ENCODE data around the gene OLFM1. TPM values are rescaled to one million over a fixed set of nuclear protein-coding genes. Genes with fewer than 3 reads are reported as not detected.

OLFM1 gene
- total RNA-seq, 3 donors from 2014 or later: 17.4 to 25.2 (median 22.1) TPM

DNA sequence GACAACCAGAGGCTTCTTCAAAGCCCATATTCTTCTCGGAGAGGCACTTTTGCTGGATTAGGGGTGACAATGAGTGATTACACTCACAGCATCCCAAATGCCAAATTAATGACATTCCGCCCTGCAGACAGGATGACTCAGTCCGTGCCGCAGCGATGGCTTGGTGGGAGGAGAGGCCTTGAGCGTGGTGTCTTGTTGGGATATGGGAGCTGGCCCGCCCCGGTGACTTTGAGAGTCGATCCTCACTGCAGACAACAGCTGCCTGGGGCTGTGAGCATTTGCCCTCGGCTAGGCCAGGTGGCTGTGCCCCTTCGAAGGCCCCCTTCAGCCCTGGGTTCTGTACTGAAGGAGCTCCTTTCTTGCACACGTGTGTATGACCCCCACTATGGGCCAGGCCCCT, 29.8 kb downstream of the OLFM1 start:
- no peaks in the 10 kb centered on the region for H3K27me3 ChIP-seq
- TF ChIP-seq POLR2AphosphoS5 (IDR thresholded peaks at IDR 0.05) (no peak), POLR2A (IDR thresholded peaks at IDR 0.05) (no peak)
- TF ChIP-seq, protein P1, sequence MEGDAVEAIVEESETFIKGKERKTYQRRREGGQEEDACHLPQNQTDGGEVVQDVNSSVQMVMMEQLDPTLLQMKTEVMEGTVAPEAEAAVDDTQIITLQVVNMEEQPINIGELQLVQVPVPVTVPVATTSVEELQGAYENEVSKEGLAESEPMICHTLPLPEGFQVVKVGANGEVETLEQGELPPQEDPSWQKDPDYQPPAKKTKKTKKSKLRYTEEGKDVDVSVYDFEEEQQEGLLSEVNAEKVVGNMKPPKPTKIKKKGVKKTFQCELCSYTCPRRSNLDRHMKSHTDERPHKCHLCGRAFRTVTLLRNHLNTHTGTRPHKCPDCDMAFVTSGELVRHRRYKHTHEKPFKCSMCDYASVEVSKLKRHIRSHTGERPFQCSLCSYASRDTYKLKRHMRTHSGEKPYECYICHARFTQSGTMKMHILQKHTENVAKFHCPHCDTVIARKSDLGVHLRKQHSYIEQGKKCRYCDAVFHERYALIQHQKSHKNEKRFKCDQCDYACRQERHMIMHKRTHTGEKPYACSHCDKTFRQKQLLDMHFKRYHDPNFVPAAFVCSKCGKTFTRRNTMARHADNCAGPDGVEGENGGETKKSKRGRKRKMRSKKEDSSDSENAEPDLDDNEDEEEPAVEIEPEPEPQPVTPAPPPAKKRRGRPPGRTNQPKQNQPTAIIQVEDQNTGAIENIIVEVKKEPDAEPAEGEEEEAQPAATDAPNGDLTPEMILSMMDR (IDR thresholded peaks at IDR 0.05): no peak
- no peak for DNase-seq (ENCODE audit: low spot score in 2 of 2)
- no peaks in the 10 kb centered on the region for H3K9me3 ChIP-seq
- H3K27ac ChIP-seq: no peak overlapping the region
- H3K4me1 ChIP-seq: no peaks in the 10 kb centered on the region
- H3K4me3 ChIP-seq: no peak overlapping the region
- no peaks in the 10 kb centered on the region for H3K36me3 ChIP-seq
- intact Hi-C loops (cut with DNase I; ENCODE audit: low total_unique reads): no loop called here

DNA sequence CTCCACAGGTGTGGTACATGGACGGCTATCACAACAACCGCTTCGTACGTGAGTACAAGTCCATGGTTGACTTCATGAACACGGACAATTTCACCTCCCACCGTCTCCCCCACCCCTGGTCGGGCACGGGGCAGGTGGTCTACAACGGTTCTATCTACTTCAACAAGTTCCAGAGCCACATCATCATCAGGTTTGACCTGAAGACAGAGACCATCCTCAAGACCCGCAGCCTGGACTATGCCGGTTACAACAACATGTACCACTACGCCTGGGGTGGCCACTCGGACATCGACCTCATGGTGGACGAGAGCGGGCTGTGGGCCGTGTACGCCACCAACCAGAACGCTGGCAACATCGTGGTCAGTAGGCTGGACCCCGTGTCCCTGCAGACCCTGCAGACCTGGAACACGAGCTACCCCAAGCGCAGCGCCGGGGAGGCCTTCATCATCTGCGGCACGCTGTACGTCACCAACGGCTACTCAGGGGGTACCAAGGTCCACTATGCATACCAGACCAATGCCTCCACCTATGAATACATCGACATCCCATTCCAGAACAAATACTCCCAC, 32.1 kb downstream of the OLFM1 start:
- H3K27ac ChIP-seq: no peak overlapping the region
- TF ChIP-seq, protein P1 (IDR thresholded peaks at IDR 0.05): no peak
- TF ChIP-seq POLR2A (IDR thresholded peaks at IDR 0.05) (no peak), POLR2AphosphoS5 (IDR thresholded peaks at IDR 0.05) (no peak)
- no peaks in the 10 kb centered on the region for H3K27me3 ChIP-seq
- no peaks in the 10 kb centered on the region for H3K36me3 ChIP-seq
- no peaks in the 10 kb centered on the region for H3K9me3 ChIP-seq
- no peaks in the 10 kb centered on the region for H3K4me1 ChIP-seq
- intact Hi-C loops (cut with DNase I; ENCODE audit: low total_unique reads): loop anchor here (10.0 kb wide), 1 partner anchor 1825 kb away; no protein-coding TSS in a partner anchor
- DNase-seq (ENCODE audit: low spot score in 2 of 2): no peak
- H3K4me3 ChIP-seq: no peak overlapping the region

DNA sequence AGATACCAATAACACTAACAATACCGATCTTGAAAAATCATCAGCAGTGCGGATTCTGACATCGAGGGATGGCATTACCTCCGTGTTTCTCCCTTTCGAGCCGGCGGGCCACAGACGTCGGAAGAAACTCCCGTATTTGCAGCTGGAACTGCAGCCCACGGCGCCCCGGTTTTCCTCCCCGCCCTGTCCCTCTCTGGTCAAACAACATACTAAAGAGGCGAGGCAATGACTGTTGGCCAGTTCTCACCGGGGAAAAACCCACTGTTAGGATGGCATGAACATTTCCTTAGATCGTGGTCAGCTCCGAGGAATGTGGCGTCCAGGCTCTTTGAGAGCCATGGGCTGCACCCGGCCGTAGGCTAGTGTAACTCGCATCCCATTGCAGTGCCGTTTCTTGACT, 32.8 kb downstream of the OLFM1 start:
- no peaks in the 10 kb centered on the region for H3K4me1 ChIP-seq
- intact Hi-C loops (cut with DNase I; ENCODE audit: low total_unique reads): loop anchor here (10.0 kb wide), 1 partner anchor 1825 kb away; no protein-coding TSS in a partner anchor
- no peaks in the 10 kb centered on the region for H3K9me3 ChIP-seq
- H3K27me3 ChIP-seq: peaks cover 0 to 6% of the 10 kb centered on the region in 2 donors
- H3K36me3 ChIP-seq: no peaks in the 10 kb centered on the region
- no peak for DNase-seq (ENCODE audit: low spot score in 2 of 2)
- TF ChIP-seq, protein P1 (IDR thresholded peaks at IDR 0.05): no peak
- TF ChIP-seq POLR2A (IDR thresholded peaks at IDR 0.05) (no peak), POLR2AphosphoS5 (IDR thresholded peaks at IDR 0.05) (no peak)
- no peak overlapping the region for H3K27ac ChIP-seq
- H3K4me3 ChIP-seq: no peak overlapping the region

DNA sequence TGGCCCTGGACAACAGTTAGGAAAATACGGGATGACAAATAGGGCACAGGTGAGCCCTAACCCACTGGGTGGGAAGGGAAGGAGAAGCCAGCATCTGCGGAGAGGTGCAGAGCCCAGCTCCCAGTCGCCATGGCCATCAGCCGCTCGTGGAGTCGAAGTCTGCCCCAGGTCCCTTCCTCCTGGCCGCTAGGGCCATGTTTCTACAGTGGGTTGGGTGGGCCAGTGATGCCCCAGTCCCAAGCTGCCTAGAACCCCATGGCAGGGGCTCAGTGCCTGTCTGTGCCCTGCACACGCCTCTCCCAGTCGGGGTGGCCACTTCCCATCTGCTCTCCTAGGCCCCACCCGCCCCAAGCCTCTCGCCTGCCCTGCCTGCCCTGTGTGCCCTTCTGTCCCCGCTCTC, 34.8 kb downstream of the OLFM1 start:
- TF ChIP-seq, protein P1 (IDR thresholded peaks at IDR 0.05): no peak
- TF ChIP-seq POLR2AphosphoS5 (IDR thresholded peaks at IDR 0.05): no peak
- no peak for TF ChIP-seq POLR2A (IDR thresholded peaks at IDR 0.05)
- Histone ChIP-seq H3K4me1 (no peaks in the 10 kb centered on the region), H3K36me3 (no peaks in the 10 kb centered on the region), H3K4me3 (no peak overlapping the region), H3K27me3 (peaks cover 0 to 17% of the 10 kb centered on the region in 2 donors), H3K27ac (no peak overlapping the region), H3K9me3 (no peaks in the 10 kb centered on the region)
- DNase-seq (ENCODE audit: low spot score in 2 of 2): no peak
- intact Hi-C loops (cut with DNase I; ENCODE audit: low total_unique reads): loop anchor here (10.0 kb wide), 1 partner anchor 1828 kb away; no protein-coding TSS in a partner anchor

DNA sequence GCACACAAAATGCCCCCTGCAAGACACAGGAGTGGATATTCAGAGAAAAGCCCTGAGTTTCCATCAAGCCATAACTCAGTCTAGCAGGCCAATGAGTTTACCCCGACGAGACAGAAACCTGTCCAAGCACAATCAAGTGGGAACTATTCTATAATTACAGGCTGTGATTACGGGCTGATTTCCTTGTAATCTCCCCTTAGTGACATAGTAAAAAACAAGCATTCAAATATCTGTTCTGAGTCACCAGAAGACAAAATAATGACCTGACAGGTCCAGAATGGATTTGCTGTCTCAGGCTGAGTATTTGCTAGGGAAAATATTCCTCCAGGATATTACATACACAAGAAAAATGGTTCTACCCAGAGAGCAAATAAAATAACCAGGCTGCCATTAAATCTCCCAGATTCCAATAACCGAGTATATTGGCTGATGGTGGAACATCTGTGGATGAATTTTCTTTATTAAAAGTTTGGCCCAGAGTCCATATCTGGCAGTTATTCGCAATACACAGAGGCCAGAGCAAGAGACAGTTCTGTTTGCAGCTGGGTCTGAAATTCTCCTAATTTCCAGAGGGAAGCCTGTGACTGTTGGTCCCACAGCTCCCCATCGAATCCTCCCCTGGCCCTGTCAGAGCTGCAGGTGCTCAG, 35.8 kb downstream of the OLFM1 start:
- Histone ChIP-seq H3K27me3 (peaks cover 0 to 19% of the 10 kb centered on the region in 2 donors), H3K4me1 (no peaks in the 10 kb centered on the region), H3K27ac (no peak overlapping the region), H3K9me3 (no peaks in the 10 kb centered on the region), H3K4me3 (no peak overlapping the region), H3K36me3 (no peaks in the 10 kb centered on the region)
- DNase-seq (ENCODE audit: low spot score in 2 of 2): no peak
- intact Hi-C loops (cut with DNase I; ENCODE audit: low total_unique reads): loop anchor here (10.0 kb wide), 1 partner anchor 1828 kb away; no protein-coding TSS in a partner anchor
- TF ChIP-seq POLR2A (IDR thresholded peaks at IDR 0.05): no peak
- no peak for TF ChIP-seq POLR2AphosphoS5 (IDR thresholded peaks at IDR 0.05)
- TF ChIP-seq, protein P1 (IDR thresholded peaks at IDR 0.05): no peak

All from breast epithelium (tissue), 4 donors.